PC-3 (cell line): ENCODE measurements around the gene SYT7.

Source experiments
- EZH2 ChIP-seq: fragments of 300-600 bp; sonication (generic); IDR thresholded peaks from one replicate; pipeline ENCODE4 v1.6.1; 2017; ENCODE audit warnings: antibody characterized with exemption, mild to moderate bottlenecking, low read length; ENCODE audit not compliant: unreplicated experiment
- EZH2phosphoT487 ChIP-seq: fragments of 300-600 bp; sonication (generic); IDR thresholded peaks from 2 replicates; pipeline ENCODE4 v1.6.1; 2018; ENCODE audit warnings: mild to moderate bottlenecking, antibody characterized with exemption, low read length, borderline replicate concordance
- TF ChIP-seq, protein P1 (sequence below): fragments of 300-600 bp; sonication (generic); conservative IDR thresholded peaks from 2 replicates; pipeline ENCODE4 v1.5.1; 2017; ENCODE audit warnings: antibody characterized with exemption, low read depth, mild to moderate bottlenecking, low read length

DNA sequence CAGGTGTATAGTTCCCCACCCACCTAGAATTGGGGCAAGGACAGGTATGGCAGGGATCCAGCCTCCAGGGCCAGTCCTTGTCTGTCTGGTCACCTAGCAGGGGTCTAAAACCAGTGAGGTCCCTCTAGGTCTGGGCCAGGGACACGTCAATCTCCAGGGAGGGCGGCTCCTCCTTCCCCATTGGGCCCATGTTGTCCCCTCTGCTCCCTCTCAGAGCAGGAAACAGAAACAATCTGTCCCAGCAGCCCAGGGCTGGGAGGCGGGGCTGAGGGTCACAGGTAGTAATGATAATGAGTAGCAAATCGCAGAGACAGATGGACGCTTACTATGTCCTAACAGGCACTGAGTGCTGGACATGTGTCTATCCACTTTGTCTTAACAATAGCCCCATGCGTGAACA is 22.8 kb upstream of the SYT7 start:
- TF ChIP-seq, protein P1, sequence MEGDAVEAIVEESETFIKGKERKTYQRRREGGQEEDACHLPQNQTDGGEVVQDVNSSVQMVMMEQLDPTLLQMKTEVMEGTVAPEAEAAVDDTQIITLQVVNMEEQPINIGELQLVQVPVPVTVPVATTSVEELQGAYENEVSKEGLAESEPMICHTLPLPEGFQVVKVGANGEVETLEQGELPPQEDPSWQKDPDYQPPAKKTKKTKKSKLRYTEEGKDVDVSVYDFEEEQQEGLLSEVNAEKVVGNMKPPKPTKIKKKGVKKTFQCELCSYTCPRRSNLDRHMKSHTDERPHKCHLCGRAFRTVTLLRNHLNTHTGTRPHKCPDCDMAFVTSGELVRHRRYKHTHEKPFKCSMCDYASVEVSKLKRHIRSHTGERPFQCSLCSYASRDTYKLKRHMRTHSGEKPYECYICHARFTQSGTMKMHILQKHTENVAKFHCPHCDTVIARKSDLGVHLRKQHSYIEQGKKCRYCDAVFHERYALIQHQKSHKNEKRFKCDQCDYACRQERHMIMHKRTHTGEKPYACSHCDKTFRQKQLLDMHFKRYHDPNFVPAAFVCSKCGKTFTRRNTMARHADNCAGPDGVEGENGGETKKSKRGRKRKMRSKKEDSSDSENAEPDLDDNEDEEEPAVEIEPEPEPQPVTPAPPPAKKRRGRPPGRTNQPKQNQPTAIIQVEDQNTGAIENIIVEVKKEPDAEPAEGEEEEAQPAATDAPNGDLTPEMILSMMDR, result no peak
- TF ChIP-seq EZH2 (no peak), EZH2phosphoT487 (no peak)
